Astrocyte (in vitro differentiated cells and primary cell): ENCODE results near the gene LDLRAD4. TPM values are rescaled to one million over a fixed set of nuclear protein-coding genes. Genes with fewer than 3 reads are reported as not detected.

ENCODE experiments used
- DNase-seq: peaks from one replicate; pipeline ENCODE4 v3.0.0-alpha.2; 2010; ENCODE audit warnings: low read depth
- FAIRE-seq: peaks from 2 replicates; lab custom pipeline; 2011; peaks lifted over from hg19 to GRCh38; lab: Jason Lieb, UNC
- H2AFZ ChIP-seq: 2 replicates; pipeline ENCODE4 v1.6.0; 2012; ENCODE audit warnings: low read depth, low read length, inconsistent platforms
- H3K27ac ChIP-seq: 2 replicates; pipeline ENCODE4 v1.5.1; 2011; ENCODE audit warnings: low read depth, low read length, inconsistent platforms
- H3K27me3 ChIP-seq: 2 replicates; pipeline ENCODE4 v1.6.0; 2011; ENCODE audit warnings: low read length, inconsistent platforms; ENCODE audit not compliant: insufficient read depth
- H3K36me3 ChIP-seq: 2 replicates; pipeline ENCODE4 v1.5.1; 2011; ENCODE audit warnings: low read length, inconsistent platforms; ENCODE audit not compliant: insufficient read depth
- H3K4me1 ChIP-seq: 2 replicates; pipeline ENCODE4 v1.5.1; 2011; ENCODE audit warnings: low read length, inconsistent platforms; ENCODE audit not compliant: insufficient read depth
- H3K4me2 ChIP-seq: 2 replicates; pipeline ENCODE4 v1.6.0; 2012; ENCODE audit warnings: low read length, inconsistent platforms
- H3K4me3 ChIP-seq: 2 replicates; pipeline ENCODE4 v1.5.1; 2011; ENCODE audit warnings: low read depth, mild to moderate bottlenecking, low read length, inconsistent platforms; ENCODE audit not compliant: insufficient read depth
- H3K79me2 ChIP-seq: 2 replicates; pipeline ENCODE4 v1.6.0; 2012; ENCODE audit warnings: mild to moderate bottlenecking, low read length, inconsistent platforms; ENCODE audit not compliant: insufficient read depth
- H3K9ac ChIP-seq: 2 replicates; pipeline ENCODE4 v1.6.0; 2012; ENCODE audit warnings: mild to moderate bottlenecking, low read length, inconsistent platforms
- H3K9me3 ChIP-seq: 2 replicates; pipeline ENCODE4 v1.5.1; 2012; ENCODE audit warnings: low read depth, mild to moderate bottlenecking, low read length, inconsistent platforms; ENCODE audit not compliant: insufficient read depth
- H4K20me1 ChIP-seq: 2 replicates; pipeline ENCODE4 v1.6.0; 2012; ENCODE audit warnings: low read length, inconsistent platforms; ENCODE audit not compliant: insufficient read depth
- H3K27ac Mint-ChIP-seq: one replicate; pipeline ENCODE4 v1.8.0; 2021; ENCODE audit warnings: mild to moderate bottlenecking, mixed read lengths; ENCODE audit not compliant: unreplicated experiment
- H3K27me3 Mint-ChIP-seq: one replicate; pipeline ENCODE4 v1.8.0; 2021; ENCODE audit warnings: low read depth, mixed read lengths; ENCODE audit not compliant: unreplicated experiment
- H3K36me3 Mint-ChIP-seq: one replicate; pipeline ENCODE4 v1.8.0; 2021; ENCODE audit warnings: low read depth, mixed read lengths; ENCODE audit not compliant: unreplicated experiment
- H3K4me1 Mint-ChIP-seq: one replicate; pipeline ENCODE4 v1.8.0; 2021; ENCODE audit warnings: low read depth, mixed read lengths; ENCODE audit not compliant: unreplicated experiment
- H3K4me3 Mint-ChIP-seq: one replicate; pipeline ENCODE4 v1.8.0; 2021; ENCODE audit warnings: mild to moderate bottlenecking, moderate library complexity, mixed read lengths; ENCODE audit not compliant: unreplicated experiment
- H3K9me3 Mint-ChIP-seq: one replicate; pipeline ENCODE4 v1.8.0; 2021; ENCODE audit warnings: mild to moderate bottlenecking, mixed read lengths; ENCODE audit not compliant: unreplicated experiment
- EZH2 ChIP-seq: IDR thresholded peaks from 2 replicates; pipeline ENCODE4 v1.6.1; 2012; ENCODE audit warnings: mild to moderate bottlenecking, low read length, inconsistent platforms; ENCODE audit not compliant: insufficient read depth
- total RNA-seq: library from RNA; stranded (reverse); gene quantifications from 2 replicates; pipeline ENCODE4 v1.2.1, GENCODE V29; 2021
- TF ChIP-seq, protein P1 (sequence below): IDR thresholded peaks from 2 replicates; pipeline ENCODE4 v1.5.1; 2011; ENCODE audit warnings: low read depth, mild to moderate bottlenecking, inconsistent platforms, low read length, moderate library complexity; ENCODE audit not compliant: insufficient read depth

LDLRAD4 gene
- total RNA-seq, 1 donor from 2014 or later: 26.0 TPM

DNA sequence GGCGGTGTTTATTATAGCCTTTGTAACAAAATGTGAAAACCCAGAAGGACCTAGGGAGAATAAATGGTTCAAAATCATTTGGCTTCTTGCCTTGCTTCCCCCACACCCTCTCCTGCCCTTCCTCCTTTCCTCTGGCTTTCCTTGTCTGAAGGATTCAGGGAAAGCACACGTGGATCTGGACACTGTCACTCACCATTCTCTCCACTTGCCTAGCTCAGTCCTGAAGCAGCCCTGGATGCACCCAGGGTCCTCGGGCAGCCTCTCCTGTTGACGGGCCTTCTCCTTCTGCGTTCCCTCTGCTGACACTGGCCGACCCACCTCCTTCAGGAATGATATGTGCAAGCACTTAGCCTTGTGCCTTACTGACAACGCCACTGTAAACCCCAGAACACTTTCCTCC lies 439.4 kb downstream of the LDLRAD4 start:
- no peak overlapping the region for H3K9ac ChIP-seq
- Mint-ChIP-seq H3K27me3 (no peaks in the 10 kb centered on the region), H3K4me3 (peak overlapping the region; percentile 65), H3K36me3 (peaks cover 2% of the 10 kb centered on the region), H3K4me1 (peaks cover 12% of the 10 kb centered on the region), H3K27ac (no peak overlapping the region), H3K9me3 (no peaks in the 10 kb centered on the region)
- H2AFZ ChIP-seq: no peak overlapping the region
- no peaks in the 10 kb centered on the region for H3K4me1 ChIP-seq
- H3K27ac ChIP-seq: no peak overlapping the region
- H3K9me3 ChIP-seq: no peaks in the 10 kb centered on the region
- H3K27me3 ChIP-seq: no peaks in the 10 kb centered on the region
- FAIRE-seq (no peak), DNase-seq (no peak)
- no peaks in the 10 kb centered on the region for H3K36me3 ChIP-seq
- TF ChIP-seq EZH2: no peak
- TF ChIP-seq, protein P1, sequence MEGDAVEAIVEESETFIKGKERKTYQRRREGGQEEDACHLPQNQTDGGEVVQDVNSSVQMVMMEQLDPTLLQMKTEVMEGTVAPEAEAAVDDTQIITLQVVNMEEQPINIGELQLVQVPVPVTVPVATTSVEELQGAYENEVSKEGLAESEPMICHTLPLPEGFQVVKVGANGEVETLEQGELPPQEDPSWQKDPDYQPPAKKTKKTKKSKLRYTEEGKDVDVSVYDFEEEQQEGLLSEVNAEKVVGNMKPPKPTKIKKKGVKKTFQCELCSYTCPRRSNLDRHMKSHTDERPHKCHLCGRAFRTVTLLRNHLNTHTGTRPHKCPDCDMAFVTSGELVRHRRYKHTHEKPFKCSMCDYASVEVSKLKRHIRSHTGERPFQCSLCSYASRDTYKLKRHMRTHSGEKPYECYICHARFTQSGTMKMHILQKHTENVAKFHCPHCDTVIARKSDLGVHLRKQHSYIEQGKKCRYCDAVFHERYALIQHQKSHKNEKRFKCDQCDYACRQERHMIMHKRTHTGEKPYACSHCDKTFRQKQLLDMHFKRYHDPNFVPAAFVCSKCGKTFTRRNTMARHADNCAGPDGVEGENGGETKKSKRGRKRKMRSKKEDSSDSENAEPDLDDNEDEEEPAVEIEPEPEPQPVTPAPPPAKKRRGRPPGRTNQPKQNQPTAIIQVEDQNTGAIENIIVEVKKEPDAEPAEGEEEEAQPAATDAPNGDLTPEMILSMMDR: no peak
- no peak overlapping the region for H3K4me2 ChIP-seq
- no peaks in the 10 kb centered on the region for H3K79me2 ChIP-seq
- H4K20me1 ChIP-seq: no peaks in the 10 kb centered on the region
- H3K4me3 ChIP-seq: no peak overlapping the region

DNA sequence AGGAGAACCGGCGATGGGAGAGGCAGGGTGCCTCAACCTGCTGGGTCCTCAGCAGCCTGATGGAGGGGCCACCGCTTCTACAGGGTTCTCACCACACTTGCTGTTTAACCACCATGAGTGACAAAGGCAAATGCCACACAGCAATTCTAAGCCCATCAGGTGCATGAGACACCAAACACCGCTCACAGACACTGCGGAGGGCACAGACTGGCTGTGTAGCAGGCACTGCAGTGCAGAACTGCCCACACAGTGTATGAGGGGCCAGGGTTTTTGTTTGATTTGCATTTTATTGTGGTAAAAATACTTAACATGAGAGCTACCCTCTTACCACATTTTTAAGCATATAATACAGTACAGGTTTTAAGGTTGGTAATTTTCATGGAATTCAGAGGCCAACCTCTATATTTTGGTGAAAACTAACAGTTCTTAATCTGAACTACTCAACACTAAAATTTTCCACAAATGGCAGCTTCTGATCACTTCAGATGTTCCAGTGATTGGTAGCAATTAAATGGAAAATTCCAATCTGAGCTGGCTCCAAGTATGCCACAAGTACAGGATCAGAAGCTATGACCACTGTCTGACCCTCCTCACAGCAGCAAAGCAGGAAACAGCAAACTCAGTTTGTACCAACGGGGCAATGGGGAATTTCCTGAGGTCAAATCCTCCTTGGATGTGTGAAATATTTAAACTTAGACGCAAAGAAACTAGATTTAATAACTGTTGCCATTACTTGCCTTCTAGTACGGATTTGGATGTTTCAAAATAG lies 440.1 kb downstream of the LDLRAD4 start:
- Histone ChIP-seq H3K9ac (no peak overlapping the region), H3K4me1 (no peaks in the 10 kb centered on the region), H3K9me3 (no peaks in the 10 kb centered on the region), H3K27ac (no peak overlapping the region), H4K20me1 (no peaks in the 10 kb centered on the region), H2AFZ (no peak overlapping the region), H3K36me3 (no peaks in the 10 kb centered on the region), H3K27me3 (no peaks in the 10 kb centered on the region), H3K79me2 (no peaks in the 10 kb centered on the region), H3K4me3 (no peak overlapping the region), H3K4me2 (no peak overlapping the region)
- peak overlapping the region; percentile 65 for H3K4me3 Mint-ChIP-seq
- DNase-seq (no peak), FAIRE-seq (no peak)
- peaks cover 2% of the 10 kb centered on the region for H3K36me3 Mint-ChIP-seq
- no peaks in the 10 kb centered on the region for H3K27me3 Mint-ChIP-seq
- H3K27ac Mint-ChIP-seq: no peak overlapping the region
- TF ChIP-seq, protein P1: no peak
- TF ChIP-seq EZH2: no peak
- peaks cover 10% of the 10 kb centered on the region for H3K4me1 Mint-ChIP-seq
- no peaks in the 10 kb centered on the region for H3K9me3 Mint-ChIP-seq

DNA sequence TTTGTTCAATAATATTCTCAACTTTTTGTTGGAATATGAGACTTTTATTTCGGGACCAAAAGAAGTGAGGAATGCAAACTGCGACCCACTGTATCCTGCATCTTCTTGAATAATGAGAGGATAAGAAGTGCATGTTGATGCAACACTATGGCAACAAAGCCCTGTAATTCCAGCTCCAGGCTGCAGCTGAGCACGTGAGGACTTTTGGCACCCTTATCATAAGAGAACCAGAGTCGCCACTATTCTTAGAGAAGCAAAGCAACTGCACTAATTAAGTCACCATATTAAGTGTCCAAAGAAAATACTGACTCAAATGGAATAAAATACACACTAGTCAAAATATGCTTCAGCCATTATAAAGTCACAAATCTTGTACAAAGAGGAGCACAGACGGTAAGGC lies 441.9 kb downstream of the LDLRAD4 start:
- no peak for DNase-seq
- Histone ChIP-seq H3K9me3 (no peaks in the 10 kb centered on the region), H3K9ac (no peak overlapping the region), H3K4me2 (no peak overlapping the region), H3K27ac (no peak overlapping the region), H3K79me2 (no peaks in the 10 kb centered on the region), H3K4me3 (no peak overlapping the region), H3K4me1 (no peaks in the 10 kb centered on the region), H4K20me1 (no peaks in the 10 kb centered on the region), H3K36me3 (no peaks in the 10 kb centered on the region), H2AFZ (no peak overlapping the region), H3K27me3 (no peaks in the 10 kb centered on the region)
- Mint-ChIP-seq H3K27ac (no peak overlapping the region), H3K36me3 (peaks cover 5% of the 10 kb centered on the region), H3K27me3 (no peaks in the 10 kb centered on the region), H3K9me3 (no peaks in the 10 kb centered on the region), H3K4me1 (no peaks in the 10 kb centered on the region), H3K4me3 (no peak overlapping the region)
- no peak for FAIRE-seq
- no peak for TF ChIP-seq EZH2
- TF ChIP-seq, protein P1: no peak
